Measurements from ENCODE around the gene ETNK2. TPM values are rescaled to one million over a fixed set of nuclear protein-coding genes. Genes with fewer than 3 reads are reported as not detected.

Gene ETNK2
- 24.7 and 26.0 TPM in 2 replicates for total RNA-seq (2012; rRNA removed)
- polyA plus RNA-seq (2012; rRNA removed): 17.8 and 18.9 TPM in 2 replicates
- 12.8 and 21.9 TPM in 2 replicates for polyA plus RNA-seq (2012; cell fraction: cytosol; rRNA removed)
- 9.1 and 9.2 TPM in 2 replicates for polyA plus RNA-seq (2012; cell fraction: nucleus; rRNA removed; ENCODE audit: low replicate concordance)
- percentile 46 among the genes with signal in this experiment for Bru-seq, nascent RNA
- BruChase-seq, experiment 1, labeled RNA remaining after a 6-hour chase: percentile 39 among the genes with signal in this experiment
- BruChase-seq, experiment 2, labeled RNA remaining after a 2-hour chase: percentile 35 among the genes with signal in this experiment
- long read RNA-seq, transcript ETNK2-203 (8 exons, 2,434 nt): major isoform, 11 of 22 reads
- long read RNA-seq, partial matches to known transcripts: 1 of 22 reads
- long read RNA-seq, other reads (novel, unspliced or antisense): 9 of 22 reads

- TF ChIP-seq FOS (IDR thresholded peaks at IDR 0.05; ENCODE audit: low read depth, low read length) (peak; percentile 11; the same call in 1 of the 2 replicates), MAZ (IDR thresholded peaks at IDR 0.05; ENCODE audit: borderline replicate concordance, low read depth, low read length) (peak; percentile 86; the same call in 1 of the 2 replicates), CTCF (conservative IDR thresholded peaks at IDR 0.05; ENCODE audit: low read depth, low read length) (no peak), CEBPB (IDR thresholded peaks at IDR 0.05; ENCODE audit: low read depth, low read length) (peak; percentile 75)
- peak within 1 kb of the TSS; percentile 19; the same call in 1 of the 2 replicates for H2BK120ac ChIP-seq (ENCODE audit: low read depth, low read length)
- peaks cover 7% of the 10 kb centered on the region; the same call in 1 of the 2 replicates for H3K9me1 ChIP-seq (ENCODE audit: insufficient read depth, low read length)
- POLR2A ChIA-PET (ENCODE audit: unreplicated experiment): no interaction called here
- peak within 1 kb of the TSS; percentile 90 to 94 for H4K8ac ChIP-seq (ENCODE audit: low read depth in 2 of 2, low read length in 2 of 2)
- H2BK5ac ChIP-seq (ENCODE audit: low read depth, low read length, poor library complexity, severe bottlenecking): no peak within 1 kb of the TSS
- H4K91ac ChIP-seq (ENCODE audit: insufficient read depth, low read depth, low read length): peak within 1 kb of the TSS; percentile 71; the same call in 1 of the 2 replicates
- peak within 1 kb of the TSS; percentile 93 for H3K4me2 ChIP-seq (ENCODE audit: low read depth, low read length)
- H3K9me3 ChIP-seq (ENCODE audit: control insufficient read depth, insufficient read depth, low read length): no peaks in the 10 kb centered on the region
- dilution Hi-C loops (cut with HindIII; ENCODE audit: low sequenced_read_pairs, unreplicated experiment): loop anchor here (25.0 kb wide), 1 partner anchor 236 kb away; no protein-coding TSS in a partner anchor
- peak within 1 kb of the TSS; percentile 27; the same call in 1 of the 2 replicates for H3K27ac ChIP-seq (ENCODE audit: insufficient read depth, low read length)
- H2BK15ac ChIP-seq (ENCODE audit: low read depth, low read length): peak within 1 kb of the TSS; percentile 41; the same call in 1 of the 3 replicates
- H3K36me3 ChIP-seq (ENCODE audit: control insufficient read depth, insufficient read depth, low read length): 0 out of 2 replicates have a peak, but pooled peaks cover 1% of the 10 kb centered on the region
- peak within 1 kb of the TSS; percentile 82; the same call in 1 of the 2 replicates for H3K23ac ChIP-seq (ENCODE audit: low read depth, low read length)
- peak within 1 kb of the TSS; percentile 15 for H3K18ac ChIP-seq (ENCODE audit: low read depth, low read length)
- CTCF ChIA-PET: interaction anchor here (0.6 to 1.2 kb wide), 3 partner anchors 55 to 413 kb away, joined by 3 to 5 read pairs (median 5); no protein-coding TSS in a partner anchor
- ATAC-seq (ENCODE audit: low read depth) (peak; percentile 92), DNase-seq (peak; percentile 56)
- peak within 1 kb of the TSS; percentile 95 for H2AFZ ChIP-seq (replicated peaks; ENCODE audit: low read length, poor library complexity)
- H2BK20ac ChIP-seq (ENCODE audit: low read depth, low read length): no peak within 1 kb of the TSS
- H4K20me1 ChIP-seq (ENCODE audit: insufficient read depth, low read length): no peaks in the 10 kb centered on the region
- 0% methylated on average over 3 of the region's 94 CpGs; no CpG with 5 or more reads in 1 of the 2 experiments for WGBS, 2 experiments (ENCODE audit: extremely low coverage in 2 of 2, insufficient read length in 1 of 2)
- H3K56ac ChIP-seq (ENCODE audit: extremely low read depth, insufficient read depth, low read length): peak within 1 kb of the TSS; percentile 43; the same call in 1 of the 2 replicates
- peak within 1 kb of the TSS; percentile 84 for H2AK5ac ChIP-seq (ENCODE audit: low read depth, low read length)
- peaks cover 3% of the 10 kb centered on the region; the same call in 1 of the 2 replicates for H3K27me3 ChIP-seq (ENCODE audit: control insufficient read depth, insufficient read depth, low read length)
- H3K14ac ChIP-seq (replicated peaks; ENCODE audit: low read depth, low read length): peak within 1 kb of the TSS; percentile 92
- peaks cover 7% of the 10 kb centered on the region for H3K4me1 ChIP-seq (ENCODE audit: control insufficient read depth, insufficient read depth, low read length)
- peak within 1 kb of the TSS; percentile 93 for H3K4ac ChIP-seq (ENCODE audit: low read depth, low read length)
- peak within 1 kb of the TSS; percentile 80 for H4K5ac ChIP-seq (ENCODE audit: low read depth, low read length)
- in situ Hi-C loops (cut with MboI; ENCODE audit: low sequenced_read_pairs): no loop called here
- H3K9ac ChIP-seq (ENCODE audit: low read depth, low read length): peak within 1 kb of the TSS; percentile 85
- H2AK9ac ChIP-seq (replicated peaks; ENCODE audit: low read depth, low read length, poor library complexity): peak within 1 kb of the TSS; percentile 96
- peaks cover 0 to 9% of the 10 kb centered on the region in 2 experiments; a peak in 2 of 4 replicates for H3K79me1 ChIP-seq (ENCODE audit: low read depth in 1 of 2, low read length in 2 of 2)
- peak within 1 kb of the TSS; percentile 95 for H3K4me3 ChIP-seq (ENCODE audit: insufficient read depth, low read depth, low read length)
- BruUV-seq (replicated peaks): no TSS peak
- intact Hi-C loops (cut with micrococcal nuclease): no loop called here
These were observed at the start of gene ETNK2 for GRCh38 chr1:204151552-204152309. Gene ETNK2 (minus strand): TSS chr1:204152044. CDS start chr1:204151852, 192 bp downstream.
